Measurements from ENCODE around the gene CABP7.

CABP7 gene

DNA sequence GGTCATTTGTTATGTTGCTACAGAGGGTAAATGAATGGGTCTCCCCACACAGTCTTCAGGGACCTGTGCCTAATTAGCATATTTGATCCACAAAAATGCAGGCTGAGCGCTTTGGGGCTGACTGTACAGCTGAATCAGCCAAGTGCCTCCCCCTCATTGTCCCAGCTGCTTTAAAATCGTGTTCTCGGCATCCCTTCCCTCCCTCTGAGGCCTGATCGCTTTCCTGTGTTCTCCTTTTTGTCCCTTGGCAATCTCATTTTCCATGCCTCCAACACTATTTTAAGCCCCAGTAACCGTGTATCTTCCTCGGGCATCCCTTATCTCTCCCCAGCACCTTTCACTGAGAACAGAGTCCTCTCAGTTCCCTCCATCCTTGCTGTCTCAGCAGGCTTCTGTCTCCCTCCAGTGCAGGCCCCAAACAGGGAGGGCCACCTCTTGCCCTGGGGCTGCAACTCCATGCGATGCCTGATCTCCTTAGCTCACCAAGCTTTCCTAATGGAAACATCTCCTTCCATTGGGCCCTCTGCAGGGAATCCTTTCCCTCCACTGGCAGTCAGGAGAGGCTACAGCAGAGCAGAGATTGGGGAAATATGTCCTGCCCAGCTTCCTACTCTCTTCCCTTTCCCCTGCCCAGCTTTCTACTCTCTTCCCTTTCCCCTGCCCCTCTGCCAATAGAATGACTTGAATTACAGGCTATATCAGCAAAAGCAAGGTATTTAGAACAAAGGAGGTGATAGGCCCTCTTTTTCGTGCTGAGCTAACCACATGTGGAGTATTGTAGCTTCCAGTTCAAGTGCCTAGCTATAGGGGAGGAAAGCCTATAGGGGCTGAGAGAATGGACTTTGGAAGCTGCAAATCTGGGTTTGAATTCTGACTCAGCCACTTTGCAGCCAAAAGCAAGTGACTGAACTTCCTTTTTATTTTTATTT, 61.2 kb downstream of the CABP7 start:
- DNase-seq: no peak
